ENCODE data around the gene CARD8. TPM values are rescaled to one million over a fixed set of nuclear protein-coding genes. Genes with fewer than 3 reads are reported as not detected.

The CARD8 gene
- total and polyA plus RNA-seq, 2 experiments from 2014 or later, result 16.6 to 17.1 TPM

- TF ChIP-seq POLR2AphosphoS5 (IDR thresholded peaks at IDR 0.05; ENCODE audit: low read depth) (no peak), ZNF462 (CRISPR knock-in tag; IDR thresholded peaks at IDR 0.05) (no peak), STAT1 (IDR thresholded peaks at IDR 0.05; ENCODE audit: unreplicated experiment) (no peak), ZNF114 (CRISPR knock-in tag; IDR thresholded peaks at IDR 0.05) (no peak), CREB1 (CRISPR knock-in tag; IDR thresholded peaks at IDR 0.05; ENCODE audit: low read depth) (no peak), EZH2phosphoT487 (IDR thresholded peaks at IDR 0.05; ENCODE audit: unreplicated experiment) (no peak), NANOG (IDR thresholded peaks at IDR 0.05; ENCODE audit: borderline replicate concordance) (no peak)
These were observed 2.6 kb upstream of the CARD8 start (continued) for GRCh38 chr19:48258350-48258749.

GRCh38 chr19:48254529-48254970, 1.2 kb downstream of the CARD8 start:
- H3F3A ChIP-seq (replicated peaks; ENCODE audit: low read depth), result 0 out of 2 replicates have a peak, but pooled peaks cover 2% of the 10 kb centered on the region
- Mint-ChIP-seq H3K9me3 (peaks cover 12% of the 10 kb centered on the region; the same call in 2 of the 3 replicates), H3K4me1 (peaks cover 5% of the 10 kb centered on the region; the same call in 2 of the 3 replicates), H3K4me3 (peak overlapping the region; percentile 98), H3K27ac (no peak overlapping the region), H3K27me3 (ENCODE audit: insufficient read depth, low read depth, poor library complexity) (peaks cover 3% of the 10 kb centered on the region), H3K36me3 (ENCODE audit: low read depth) (peaks cover 24% of the 10 kb centered on the region; the same call in 2 of the 3 replicates)
- H4K20me1 ChIP-seq (replicated peaks; ENCODE audit: insufficient read depth), result 0 out of 2 replicates have a peak, but pooled peaks cover 1% of the 10 kb centered on the region
- H3K4me1 ChIP-seq (ENCODE audit: insufficient read depth), result peaks cover 11% of the 10 kb centered on the region
- DNase-seq (ENCODE audit: low spot score), result no peak
- H3K79me2 ChIP-seq (replicated peaks; ENCODE audit: insufficient read depth), result peaks cover 14% of the 10 kb centered on the region
- no peaks in the 10 kb centered on the region for H3K27me3 ChIP-seq (ENCODE audit: insufficient read depth)
- peak overlapping the region; percentile 68 for H3K4me2 ChIP-seq
- H3K27ac ChIP-seq (ENCODE audit: low read depth), result no peak overlapping the region
- no peaks in the 10 kb centered on the region for H3K9me2 ChIP-seq (ENCODE audit: insufficient read depth)
- no peak overlapping the region for H2AFZ ChIP-seq
- H3K4me3 ChIP-seq, result peak overlapping the region; percentile 51; the same call in 1 of the 2 replicates
- no peak for ATAC-seq
- H3K36me3 ChIP-seq (ENCODE audit: insufficient read depth), result no peaks in the 10 kb centered on the region
- TF ChIP-seq NANOG (IDR thresholded peaks at IDR 0.05; ENCODE audit: borderline replicate concordance), result no peak
- TF ChIP-seq ZNF331 (CRISPR knock-in tag; IDR thresholded peaks at IDR 0.05; ENCODE audit: low read depth), result no peak
- no peak for TF ChIP-seq ZNF114 (CRISPR knock-in tag; IDR thresholded peaks at IDR 0.05)
- TF ChIP-seq CTCF (conservative IDR thresholded peaks at IDR 0.05; ENCODE audit: low read depth in 2 of 2), result no peak
- TF ChIP-seq EZH2 (IDR thresholded peaks at IDR 0.05; ENCODE audit: low read depth, unreplicated experiment), result no peak

Measured in GM23338 (cell line).